ENCODE results near the gene PIK3R6.

GRCh38 chr17:8869114-8869815, 1.8 kb upstream of the PIK3R6 start:
- TF ChIP-seq CTCF (IDR thresholded peaks at IDR 0.05; ENCODE audit: insufficient read depth, low read length) (no peak), POLR2AphosphoS5 (IDR thresholded peaks at IDR 0.05; ENCODE audit: low read depth) (no peak)

Measured in HL-60 (cell line).